ENCODE measurements around the gene LIMCH1. TPM values are rescaled to one million over a fixed set of nuclear protein-coding genes. Genes with fewer than 3 reads are reported as not detected.

Gene LIMCH1
- total RNA-seq, 1 experiment from 2014 or later: 10.4 TPM

DNA sequence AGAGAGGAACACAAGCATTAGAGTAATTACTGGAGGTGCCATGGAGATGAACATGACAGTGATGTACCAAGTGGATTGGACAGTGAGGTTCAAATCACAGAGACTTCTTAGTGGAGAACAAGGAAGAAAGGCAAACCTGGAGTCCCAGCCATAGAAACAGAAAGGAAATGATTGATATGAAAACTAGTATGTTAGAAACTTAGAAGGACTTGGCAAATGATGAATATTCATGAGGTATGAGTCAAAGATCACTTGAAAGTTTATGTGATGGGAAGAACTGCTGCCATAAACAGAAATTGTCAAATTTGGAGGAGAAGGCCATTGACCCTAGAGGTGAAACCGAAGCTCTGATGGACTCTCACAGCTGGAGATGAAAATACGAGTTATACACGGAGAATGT is 122.4 kb downstream of the LIMCH1 start:
- Histone ChIP-seq H3K27ac (ENCODE audit: low read depth, low read length) (no peak overlapping the region), H3K9me3 (ENCODE audit: control insufficient read depth in 1 of 2, insufficient read depth in 1 of 2, low read depth in 1 of 2, low read length in 2 of 2) (no peaks in the 10 kb centered on the region), H3K4me1 (ENCODE audit: control insufficient read depth in 1 of 2, insufficient read depth in 2 of 2, low read length in 2 of 2) (peaks cover 0 to 6% of the 10 kb centered on the region in 2 experiments; a peak in 1 of 4 replicates), H3K27me3 (ENCODE audit: insufficient read depth, low read length) (no peaks in the 10 kb centered on the region), H2AFZ (ENCODE audit: low read depth, low read length, poor library complexity, severe bottlenecking) (no peak overlapping the region), H3K4me2 (ENCODE audit: low read length) (no peak overlapping the region), H3K79me2 (ENCODE audit: insufficient read depth, low read length) (no peaks in the 10 kb centered on the region), H3K9me2 (ENCODE audit: insufficient read depth) (no peaks in the 10 kb centered on the region), H3K36me3 (ENCODE audit: control insufficient read depth in 1 of 2, insufficient read depth in 2 of 2, low read length in 2 of 2) (no peaks in the 10 kb centered on the region), H3K9ac (ENCODE audit: low read length) (no peak overlapping the region), H4K20me1 (ENCODE audit: insufficient read depth) (no peaks in the 10 kb centered on the region), H3K4me3 (replicated peaks in 1 of 2; ENCODE audit: low read depth in 1 of 2, low read length in 2 of 2) (no peak overlapping the region)
- ChIA-PET RAD21 (ENCODE audit: low non-redundant PET in 1 of 2, low total read pairs in 2 of 2, uncharacterized antibody in 2 of 2, unreplicated experiment in 2 of 2) (no interaction called here), CTCF (interaction anchor here (1.9 to 5.7 kb wide), 2 partner anchors 12 to 378 kb away, joined by 4 to 105 read pairs; no protein-coding TSS in a partner anchor), POLR2A (no interaction called here)
- DNase-seq (ENCODE audit: low read depth, low spot score) (no peak), ATAC-seq (no peak)
- TF ChIP-seq, protein P1, sequence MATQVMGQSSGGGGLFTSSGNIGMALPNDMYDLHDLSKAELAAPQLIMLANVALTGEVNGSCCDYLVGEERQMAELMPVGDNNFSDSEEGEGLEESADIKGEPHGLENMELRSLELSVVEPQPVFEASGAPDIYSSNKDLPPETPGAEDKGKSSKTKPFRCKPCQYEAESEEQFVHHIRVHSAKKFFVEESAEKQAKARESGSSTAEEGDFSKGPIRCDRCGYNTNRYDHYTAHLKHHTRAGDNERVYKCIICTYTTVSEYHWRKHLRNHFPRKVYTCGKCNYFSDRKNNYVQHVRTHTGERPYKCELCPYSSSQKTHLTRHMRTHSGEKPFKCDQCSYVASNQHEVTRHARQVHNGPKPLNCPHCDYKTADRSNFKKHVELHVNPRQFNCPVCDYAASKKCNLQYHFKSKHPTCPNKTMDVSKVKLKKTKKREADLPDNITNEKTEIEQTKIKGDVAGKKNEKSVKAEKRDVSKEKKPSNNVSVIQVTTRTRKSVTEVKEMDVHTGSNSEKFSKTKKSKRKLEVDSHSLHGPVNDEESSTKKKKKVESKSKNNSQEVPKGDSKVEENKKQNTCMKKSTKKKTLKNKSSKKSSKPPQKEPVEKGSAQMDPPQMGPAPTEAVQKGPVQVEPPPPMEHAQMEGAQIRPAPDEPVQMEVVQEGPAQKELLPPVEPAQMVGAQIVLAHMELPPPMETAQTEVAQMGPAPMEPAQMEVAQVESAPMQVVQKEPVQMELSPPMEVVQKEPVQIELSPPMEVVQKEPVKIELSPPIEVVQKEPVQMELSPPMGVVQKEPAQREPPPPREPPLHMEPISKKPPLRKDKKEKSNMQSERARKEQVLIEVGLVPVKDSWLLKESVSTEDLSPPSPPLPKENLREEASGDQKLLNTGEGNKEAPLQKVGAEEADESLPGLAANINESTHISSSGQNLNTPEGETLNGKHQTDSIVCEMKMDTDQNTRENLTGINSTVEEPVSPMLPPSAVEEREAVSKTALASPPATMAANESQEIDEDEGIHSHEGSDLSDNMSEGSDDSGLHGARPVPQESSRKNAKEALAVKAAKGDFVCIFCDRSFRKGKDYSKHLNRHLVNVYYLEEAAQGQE (IDR thresholded peaks at IDR 0.05; ENCODE audit: low read depth): no peak
- no peak for TF ChIP-seq TCF7L2 (IDR thresholded peaks at IDR 0.05; ENCODE audit: borderline replicate concordance, extremely low read depth, insufficient read depth, insufficient read length)
- TF ChIP-seq FOSL1 (IDR thresholded peaks at IDR 0.05; ENCODE audit: low read depth): no peak
- TF ChIP-seq SRF (IDR thresholded peaks at IDR 0.05; ENCODE audit: low read depth): no peak
- no peak for TF ChIP-seq ZFX (IDR thresholded peaks at IDR 0.05)
- TF ChIP-seq EZH2phosphoT487 (IDR thresholded peaks at IDR 0.05; ENCODE audit: borderline replicate concordance): no peak
- no peak for TF ChIP-seq EZH2 (IDR thresholded peaks at IDR 0.05)
- TF ChIP-seq YY1 (IDR thresholded peaks at IDR 0.05; ENCODE audit: extremely low read depth, insufficient replicate concordance, low read depth, low read length): no peak
- TF ChIP-seq POLR2A (IDR thresholded peaks at IDR 0.05; ENCODE audit: borderline replicate concordance, extremely low read depth, insufficient read depth, insufficient read length): no peak
- no peak for TF ChIP-seq RAD21 (IDR thresholded peaks at IDR 0.05; ENCODE audit: low read depth)
- TF ChIP-seq, protein P2, sequence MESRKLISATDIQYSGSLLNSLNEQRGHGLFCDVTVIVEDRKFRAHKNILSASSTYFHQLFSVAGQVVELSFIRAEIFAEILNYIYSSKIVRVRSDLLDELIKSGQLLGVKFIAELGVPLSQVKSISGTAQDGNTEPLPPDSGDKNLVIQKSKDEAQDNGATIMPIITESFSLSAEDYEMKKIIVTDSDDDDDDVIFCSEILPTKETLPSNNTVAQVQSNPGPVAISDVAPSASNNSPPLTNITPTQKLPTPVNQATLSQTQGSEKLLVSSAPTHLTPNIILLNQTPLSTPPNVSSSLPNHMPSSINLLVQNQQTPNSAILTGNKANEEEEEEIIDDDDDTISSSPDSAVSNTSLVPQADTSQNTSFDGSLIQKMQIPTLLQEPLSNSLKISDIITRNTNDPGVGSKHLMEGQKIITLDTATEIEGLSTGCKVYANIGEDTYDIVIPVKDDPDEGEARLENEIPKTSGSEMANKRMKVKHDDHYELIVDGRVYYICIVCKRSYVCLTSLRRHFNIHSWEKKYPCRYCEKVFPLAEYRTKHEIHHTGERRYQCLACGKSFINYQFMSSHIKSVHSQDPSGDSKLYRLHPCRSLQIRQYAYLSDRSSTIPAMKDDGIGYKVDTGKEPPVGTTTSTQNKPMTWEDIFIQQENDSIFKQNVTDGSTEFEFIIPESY (IDR thresholded peaks at IDR 0.05; ENCODE audit: extremely low read depth, insufficient replicate concordance, low read length): no peak
- no peak for TF ChIP-seq EGR1 (IDR thresholded peaks at IDR 0.05; ENCODE audit: low read depth)
- intact Hi-C loops (cut with micrococcal nuclease): loop anchor here (10.0 kb wide), 1 partner anchor 756 kb away; no protein-coding TSS in a partner anchor
- no TSS peak for BruUV-seq (replicated peaks)
